Lung (tissue), 12 donors: ENCODE measurements around the gene ALPK3. TPM values are rescaled to one million over a fixed set of nuclear protein-coding genes. Genes with fewer than 3 reads are reported as not detected.

ENCODE experiments used
- ATAC-seq: fragments of 200-7000 bp; cut with Tn5 transposase; one replicate; pipeline ENCODE4 v1.9.1; 2020; ENCODE audit warnings: moderate number of reproducible peaks; ENCODE audit not compliant: insufficient read depth, low FRiP score
- DNase-seq, 3 donors: peaks; one replicate each; pipeline ENCODE4 v3.0.0-alpha.2; 2013 to 2017
- H3K27ac ChIP-seq, 2 donors: one replicate each; pipeline ENCODE4 v1.5.1; 2013; ENCODE audit warnings: mild to moderate bottlenecking in 2 of 2, moderate library complexity in 2 of 2, control low read depth in 1 of 2, inconsistent platforms in 1 of 2, low read depth in 1 of 2, low read length in 1 of 2
- H3K27me3 ChIP-seq, 3 donors: one replicate each; pipeline ENCODE4 v1.5.1; 2013; ENCODE audit warnings: low read length in 2 of 3; ENCODE audit not compliant: control insufficient read depth in 3 of 3, insufficient read depth in 3 of 3
- H3K36me3 ChIP-seq, 4 donors: one replicate each; pipeline ENCODE4 v1.5.1; 2013; ENCODE audit warnings: low read length in 4 of 4, mild to moderate bottlenecking in 1 of 4, moderate library complexity in 1 of 4; ENCODE audit not compliant: control insufficient read depth in 4 of 4, insufficient read depth in 4 of 4
- H3K4me1 ChIP-seq, 5 donors: one replicate each; pipeline ENCODE4 v1.5.1; 2013; ENCODE audit warnings: low read length in 5 of 5, mild to moderate bottlenecking in 2 of 5, moderate library complexity in 1 of 5; ENCODE audit not compliant: control insufficient read depth in 5 of 5, insufficient read depth in 5 of 5
- H3K4me3 ChIP-seq: one replicate; pipeline ENCODE4 v1.5.1; 2013; ENCODE audit warnings: mild to moderate bottlenecking, control low read depth, moderate library complexity
- H3K9ac ChIP-seq, 2 donors: one replicate each; pipeline ENCODE4 v1.5.1; 2013; ENCODE audit warnings: low read length in 2 of 2, control low read depth in 1 of 2; ENCODE audit not compliant: insufficient read depth in 1 of 2
- H3K9me3 ChIP-seq, 4 donors: one replicate each; pipeline ENCODE4 v1.5.1; 2013; ENCODE audit warnings: low read length in 3 of 4, mild to moderate bottlenecking in 1 of 4, moderate library complexity in 1 of 4; ENCODE audit not compliant: control insufficient read depth in 4 of 4, insufficient read depth in 3 of 4
- WGBS, 2 donors: extraction: QIAGEN DNeasy Blood & Tissue Kit; methylation state at CpG; one replicate each; pipeline ENCODE4 v1.1.7; 2013; 5-methylcytosine and 5-hydroxymethylcytosine counted together
- polyA plus RNA-seq, 2 donors: library from polyadenylated mRNA; stranded (reverse); fragments of 200-250 nt; gene quantifications; one replicate each; pipeline ENCODE4 v1.2.1, GENCODE V29; 2013
- total RNA-seq, 2 donors: library from RNA; depleted of rRNA in 1 of 2; stranded (reverse); fragments of >200 nt in 1 of 2; gene quantifications; one replicate each; pipeline ENCODE4 v1.2.1, GENCODE V29; 2014 to 2021
- TF ChIP-seq, protein P1 (sequence below): IDR thresholded peaks from 2 replicates; pipeline ENCODE4 v1.5.1; 2012; ENCODE audit warnings: mild to moderate bottlenecking; ENCODE audit errors: control extremely low read depth, extremely low read depth
- donor health status: control.
- donor health status: control.
- donor health status: Bipolar disorder and iron deficiency.
- donor health status: healthy.
- donor health status: DM: yes; HTN: yes; CAD: no.

Gene ALPK3
- total and polyA plus RNA-seq, 4 donors = 3.1 to 12.2 (median 6.2) TPM

DNA sequence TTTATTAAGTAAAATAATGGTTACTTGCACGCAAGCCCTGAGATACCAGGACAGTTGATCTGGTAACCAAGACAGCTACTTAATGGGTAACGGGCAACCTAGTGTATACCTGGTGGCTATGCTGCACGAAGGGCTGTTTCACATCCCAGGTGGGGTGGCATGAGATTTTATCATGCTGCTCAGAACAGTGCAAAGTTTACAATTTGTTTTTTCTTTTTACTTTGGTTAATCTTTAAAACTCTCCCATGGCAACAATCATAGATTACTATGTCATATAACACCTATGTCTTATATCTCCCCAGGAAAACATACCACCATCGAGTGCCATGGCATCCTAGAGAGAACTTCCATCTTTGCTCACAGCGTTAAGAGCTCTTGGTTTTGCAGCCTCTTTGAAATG is 35.1 kb downstream of the ALPK3 start:
- Histone ChIP-seq H3K9me3 (no peaks in the 10 kb centered on the region), H3K4me1 (peaks cover 0 to 3% (median 0%) of the 10 kb centered on the region in 5 donors), H3K27ac (no peak overlapping the region), H3K36me3 (peaks cover 0 to 7% (median 3%) of the 10 kb centered on the region in 4 donors), H3K27me3 (no peaks in the 10 kb centered on the region), H3K4me3 (no peak overlapping the region), H3K9ac (no peak overlapping the region)
- DNase-seq (no peak), ATAC-seq (no peak)
- TF ChIP-seq, protein P1, sequence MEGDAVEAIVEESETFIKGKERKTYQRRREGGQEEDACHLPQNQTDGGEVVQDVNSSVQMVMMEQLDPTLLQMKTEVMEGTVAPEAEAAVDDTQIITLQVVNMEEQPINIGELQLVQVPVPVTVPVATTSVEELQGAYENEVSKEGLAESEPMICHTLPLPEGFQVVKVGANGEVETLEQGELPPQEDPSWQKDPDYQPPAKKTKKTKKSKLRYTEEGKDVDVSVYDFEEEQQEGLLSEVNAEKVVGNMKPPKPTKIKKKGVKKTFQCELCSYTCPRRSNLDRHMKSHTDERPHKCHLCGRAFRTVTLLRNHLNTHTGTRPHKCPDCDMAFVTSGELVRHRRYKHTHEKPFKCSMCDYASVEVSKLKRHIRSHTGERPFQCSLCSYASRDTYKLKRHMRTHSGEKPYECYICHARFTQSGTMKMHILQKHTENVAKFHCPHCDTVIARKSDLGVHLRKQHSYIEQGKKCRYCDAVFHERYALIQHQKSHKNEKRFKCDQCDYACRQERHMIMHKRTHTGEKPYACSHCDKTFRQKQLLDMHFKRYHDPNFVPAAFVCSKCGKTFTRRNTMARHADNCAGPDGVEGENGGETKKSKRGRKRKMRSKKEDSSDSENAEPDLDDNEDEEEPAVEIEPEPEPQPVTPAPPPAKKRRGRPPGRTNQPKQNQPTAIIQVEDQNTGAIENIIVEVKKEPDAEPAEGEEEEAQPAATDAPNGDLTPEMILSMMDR = no peak
- WGBS, 2 donors = 92 to 94% methylated on average over 5 of the region's 5 CpGs

DNA sequence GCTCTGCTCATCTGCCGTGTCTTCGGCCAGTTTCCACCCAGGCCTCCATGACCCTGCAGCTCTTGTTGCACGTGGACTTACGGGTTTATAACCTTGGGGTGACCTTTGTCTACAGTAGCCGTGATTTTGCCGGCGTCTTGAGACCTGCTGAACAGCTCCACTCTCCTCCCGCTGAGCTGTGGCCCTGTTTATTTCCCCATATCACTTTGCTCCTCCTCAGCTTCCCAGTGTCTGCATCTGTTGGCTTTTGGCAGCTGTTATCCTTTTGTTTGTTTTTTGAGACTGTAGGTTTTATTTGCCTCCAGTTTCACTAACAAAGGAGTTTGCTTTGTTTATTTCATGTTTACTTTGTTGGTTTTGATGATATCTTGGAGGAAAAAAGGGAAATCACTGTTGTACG is 38.0 kb downstream of the ALPK3 start:
- peak in 2 of 3 donors; percentile 31 to 55 for DNase-seq
- H3K4me1 ChIP-seq = peaks cover 0 to 6% (median 0%) of the 10 kb centered on the region in 5 donors
- no peak overlapping the region for H3K9ac ChIP-seq
- H3K4me3 ChIP-seq = no peak overlapping the region
- H3K27me3 ChIP-seq = no peaks in the 10 kb centered on the region
- WGBS, 2 donors = 70 to 84% methylated on average over 9 of the region's 9 CpGs
- peaks cover 0 to 10% (median 3%) of the 10 kb centered on the region in 4 donors for H3K36me3 ChIP-seq
- no peaks in the 10 kb centered on the region for H3K9me3 ChIP-seq
- H3K27ac ChIP-seq = peak overlapping the region in 1 of 2 donors; percentile 38
- TF ChIP-seq, protein P1 = no peak
- no peak for ATAC-seq

DNA sequence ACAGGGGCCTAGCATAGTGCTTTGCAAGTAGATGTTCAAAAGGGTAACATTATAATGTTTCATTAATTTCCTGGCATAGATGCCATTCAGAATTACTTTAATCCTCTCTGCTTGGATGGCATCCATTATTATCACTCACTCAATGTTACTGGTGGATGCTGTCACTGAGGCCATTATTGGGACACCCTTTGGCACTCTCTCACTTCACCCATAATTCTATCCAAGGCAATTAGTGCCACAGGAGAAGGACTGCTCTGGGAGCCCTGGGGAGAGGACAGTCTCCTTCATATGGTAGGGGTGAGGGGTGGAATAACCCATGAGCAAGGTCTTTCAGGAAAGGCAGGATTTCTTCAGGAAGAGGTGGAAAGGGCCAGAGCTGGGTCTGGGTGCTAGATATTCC is 38.6 kb downstream of the ALPK3 start:
- no peak overlapping the region for H3K27ac ChIP-seq
- TF ChIP-seq, protein P1 = no peak
- peaks cover 0 to 10% (median 2%) of the 10 kb centered on the region in 4 donors for H3K36me3 ChIP-seq
- DNase-seq (no peak), ATAC-seq (no peak)
- H3K9me3 ChIP-seq = no peaks in the 10 kb centered on the region
- no peaks in the 10 kb centered on the region for H3K27me3 ChIP-seq
- H3K4me3 ChIP-seq = no peak overlapping the region
- H3K9ac ChIP-seq = no peak overlapping the region
- H3K4me1 ChIP-seq = peaks cover 0 to 6% (median 0%) of the 10 kb centered on the region in 5 donors
